HEK293 (cell line): ENCODE measurements around the gene CRB3.

Source experiments
- CTCF ChIA-PET: fragments of 350-600 bp; formaldehyde crosslinking; extraction: SDS; loops from one replicate; lab custom pipeline; 2021; ENCODE audit warnings: antibody characterized with exemption; lab: Yijun Ruan, JAX
- POLR2A ChIA-PET: fragments of 300-600 bp; formaldehyde crosslinking; extraction: SDS; loops from one replicate; lab custom pipeline; 2020; ENCODE audit warnings: antibody characterized with exemption, inconsistent platforms; lab: Yijun Ruan, JAX
- H3K27ac ChIP-seq: fragments of 200-500 bp; sonication (Bioruptor generic); 2 replicates; pipeline ENCODE4 v1.5.1; 2014; ENCODE audit warnings: low read depth, low read length, control low read depth, inconsistent platforms; ENCODE audit errors: extremely low read depth
- H3K36me3 ChIP-seq, 2 experiments: fragments of 200-500 bp in 1 of 2; sonication (Bioruptor generic) in 1 of 2; 1 replicate in 1 of 2; 2 replicates in 1 of 2; pipeline ENCODE4 v1.5.1; 2014 to 2017; ENCODE audit warnings: inconsistent platforms in 2 of 2, low read length in 2 of 2; ENCODE audit not compliant: control insufficient read depth in 2 of 2, insufficient read depth in 1 of 2
- H3K4me1 ChIP-seq: fragments of 200-500 bp; sonication (Bioruptor generic); 2 replicates; pipeline ENCODE4 v1.5.1; 2014; ENCODE audit warnings: mild to moderate bottlenecking, low read length, inconsistent platforms; ENCODE audit not compliant: control insufficient read depth, insufficient read depth
- H3K4me3 ChIP-seq: 2 replicates; pipeline ENCODE4 v1.5.1; 2011; ENCODE audit warnings: low read depth, mild to moderate bottlenecking, control low read depth, low read length, moderate library complexity
- H3K9me3 ChIP-seq: fragments of 200-500 bp; sonication (Bioruptor generic); 2 replicates; pipeline ENCODE4 v1.5.1; 2014; ENCODE audit warnings: low read depth, low read length, inconsistent platforms; ENCODE audit not compliant: control insufficient read depth, insufficient read depth
- HOXC10 ChIP-seq: sonication (generic); formaldehyde crosslinking; IDR thresholded peaks from 2 replicates; pipeline ENCODE4 v1.8.1; 2023; ENCODE audit warnings: mild to moderate bottlenecking, missing genetic modification reagents
- KLF10 ChIP-seq: fragments of 450-650 bp; IDR thresholded peaks from 2 replicates; pipeline ENCODE4 v1.5.1; 2018; ENCODE audit warnings: missing biosample characterization, mild to moderate bottlenecking, missing genetic modification characterization
- MEIS1 ChIP-seq: sonication (generic); formaldehyde crosslinking; IDR thresholded peaks from 2 replicates; pipeline ENCODE4 v1.8.1; 2022; ENCODE audit warnings: missing genetic modification reagents, mild to moderate bottlenecking, borderline replicate concordance
- PRDM10 ChIP-seq: fragments of 450-650 bp; formaldehyde crosslinking; IDR thresholded peaks from 2 replicates; pipeline ENCODE4 v1.5.1; 2016; ENCODE audit warnings: missing biosample characterization, missing genetic modification characterization
- RBAK ChIP-seq: fragments of 450-650 bp; formaldehyde crosslinking; IDR thresholded peaks from 2 replicates; pipeline ENCODE4 v1.5.1; 2016; ENCODE audit warnings: missing biosample characterization, missing genetic modification characterization
- SCRT1 ChIP-seq: fragments of 450-650 bp; formaldehyde crosslinking; IDR thresholded peaks from 2 replicates; pipeline ENCODE4 v1.5.1; 2016; ENCODE audit warnings: missing biosample characterization, missing genetic modification characterization, borderline replicate concordance
- SP7 ChIP-seq: fragments of 450-650 bp; formaldehyde crosslinking; IDR thresholded peaks from 2 replicates; pipeline ENCODE4 v1.5.1; 2016; ENCODE audit warnings: missing biosample characterization, missing genetic modification characterization
- TRIM28 ChIP-seq: IDR thresholded peaks from 2 replicates; pipeline ENCODE4 v1.6.1; 2011; ENCODE audit warnings: low read length, control low read depth, borderline replicate concordance
- ZIC2 ChIP-seq: fragments of 450-650 bp; formaldehyde crosslinking; IDR thresholded peaks from 2 replicates; pipeline ENCODE4 v1.5.1; 2016; ENCODE audit warnings: missing biosample characterization, missing genetic modification characterization
- ZNF140 ChIP-seq: fragments of 450-650 bp; formaldehyde crosslinking; IDR thresholded peaks from 2 replicates; pipeline ENCODE4 v1.5.1; 2016; ENCODE audit warnings: missing biosample characterization, missing genetic modification characterization
- ZNF16 ChIP-seq: fragments of 450-650 bp; formaldehyde crosslinking; IDR thresholded peaks from 2 replicates; pipeline ENCODE4 v1.5.1; 2016; ENCODE audit warnings: low read depth, missing biosample characterization, missing genetic modification characterization
- ZNF169 ChIP-seq: fragments of 450-650 bp; formaldehyde crosslinking; IDR thresholded peaks from 2 replicates; pipeline ENCODE4 v1.5.1; 2016; ENCODE audit warnings: missing biosample characterization, missing genetic modification characterization
- ZNF184 ChIP-seq: fragments of 450-650 bp; IDR thresholded peaks from 2 replicates; pipeline ENCODE4 v1.5.1; 2018; ENCODE audit warnings: missing biosample characterization, mild to moderate bottlenecking, missing genetic modification characterization
- ZNF311 ChIP-seq: fragments of 450-650 bp; formaldehyde crosslinking; IDR thresholded peaks from 2 replicates; pipeline ENCODE4 v1.5.1; 2017; ENCODE audit warnings: missing biosample characterization, missing genetic modification characterization, borderline replicate concordance
- ZNF37A ChIP-seq: fragments of 450-650 bp; IDR thresholded peaks from 2 replicates; pipeline ENCODE4 v1.5.1; 2018; ENCODE audit warnings: missing biosample characterization, missing genetic modification characterization
- ZNF391 ChIP-seq: fragments of 450-650 bp; formaldehyde crosslinking; IDR thresholded peaks from 2 replicates; pipeline ENCODE4 v1.5.1; 2016; ENCODE audit warnings: low read depth, missing biosample characterization, missing genetic modification characterization, borderline replicate concordance
- ZNF473 ChIP-seq: fragments of 450-650 bp; formaldehyde crosslinking; IDR thresholded peaks from 2 replicates; pipeline ENCODE4 v1.5.1; 2017; ENCODE audit warnings: missing biosample characterization, missing genetic modification characterization
- ZNF514 ChIP-seq: fragments of 450-650 bp; formaldehyde crosslinking; IDR thresholded peaks from 2 replicates; pipeline ENCODE4 v1.5.1; 2016; ENCODE audit warnings: missing biosample characterization, missing genetic modification characterization
- ZNF596 ChIP-seq: fragments of 450-650 bp; IDR thresholded peaks from 2 replicates; pipeline ENCODE4 v1.5.0; 2018; ENCODE audit warnings: missing biosample characterization, mild to moderate bottlenecking, missing genetic modification characterization, moderate library complexity
- ZNF777 ChIP-seq: fragments of 450-650 bp; formaldehyde crosslinking; IDR thresholded peaks from 2 replicates; pipeline ENCODE4 v1.5.1; 2017; ENCODE audit warnings: missing biosample characterization, missing genetic modification characterization, borderline replicate concordance
- ZSCAN16 ChIP-seq: fragments of 450-650 bp; formaldehyde crosslinking; IDR thresholded peaks from 2 replicates; pipeline ENCODE4 v1.5.1; 2016; ENCODE audit warnings: missing biosample characterization, missing genetic modification characterization
- TF ChIP-seq, protein P1 (sequence below): fragments of 450-650 bp; formaldehyde crosslinking; IDR thresholded peaks from 2 replicates; pipeline ENCODE4 v1.5.1; 2016; ENCODE audit warnings: missing biosample characterization, missing genetic modification characterization

Gene CRB3

GRCh38 chr19:6476896-6477431 is 12.9 kb downstream of the CRB3 start:
- ChIA-PET CTCF (interaction anchor here (0.5 to 0.8 kb wide), 3 partner anchors 10 to 386 kb away, joined by 3 read pairs; no protein-coding TSS in a partner anchor), POLR2A (interaction anchor here (1.4 to 1.5 kb wide), 2 partner anchors 10 to 52 kb away, joined by 5 to 8 read pairs; partner anchors contain the start of gene KHSRP)
- Histone ChIP-seq H3K36me3 (no peaks in the 10 kb centered on the region), H3K9me3 (no peaks in the 10 kb centered on the region), H3K4me3 (no peak overlapping the region), H3K27ac (no peak overlapping the region), H3K4me1 (no peaks in the 10 kb centered on the region)
- TF ChIP-seq ZNF184 (tag by site-specific recombination) (no peak), ZNF473 (tag by site-specific recombination) (no peak), ZNF777 (tag by site-specific recombination) (no peak), ZNF596 (tag by site-specific recombination) (no peak), TRIM28 (no peak), ZSCAN16 (tag by site-specific recombination) (no peak), ZNF514 (tag by site-specific recombination) (no peak), ZNF140 (tag by site-specific recombination) (no peak), SCRT1 (no peak), ZNF37A (no peak), ZNF311 (tag by site-specific recombination) (no peak)
- TF ChIP-seq, protein P1, sequence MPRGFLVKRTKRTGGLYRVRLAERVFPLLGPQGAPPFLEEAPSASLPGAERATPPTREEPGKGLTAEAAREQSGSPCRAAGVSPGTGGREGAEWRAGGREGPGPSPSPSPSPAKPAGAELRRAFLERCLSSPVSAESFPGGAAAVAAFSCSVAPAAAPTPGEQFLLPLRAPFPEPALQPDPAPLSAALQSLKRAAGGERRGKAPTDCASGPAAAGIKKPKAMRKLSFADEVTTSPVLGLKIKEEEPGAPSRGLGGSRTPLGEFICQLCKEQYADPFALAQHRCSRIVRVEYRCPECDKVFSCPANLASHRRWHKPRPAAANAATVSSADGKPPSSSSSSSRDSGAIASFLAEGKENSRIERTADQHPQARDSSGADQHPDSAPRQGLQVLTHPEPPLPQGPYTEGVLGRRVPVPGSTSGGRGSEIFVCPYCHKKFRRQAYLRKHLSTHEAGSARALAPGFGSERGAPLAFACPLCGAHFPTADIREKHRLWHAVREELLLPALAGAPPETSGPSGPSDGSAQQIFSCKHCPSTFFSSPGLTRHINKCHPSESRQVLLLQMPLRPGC (tag by site-specific recombination) = no peak

GRCh38 chr19:6478815-6479214 is 14.7 kb downstream of the CRB3 start:
- CTCF ChIA-PET = no interaction called here
- POLR2A ChIA-PET = no interaction called here
- Histone ChIP-seq H3K27ac (no peak overlapping the region), H3K4me1 (no peaks in the 10 kb centered on the region), H3K36me3 (no peaks in the 10 kb centered on the region), H3K9me3 (no peaks in the 10 kb centered on the region), H3K4me3 (no peak overlapping the region)
- TF ChIP-seq ZNF16 (tag by site-specific recombination) (no peak), SP7 (tag by site-specific recombination) (no peak), PRDM10 (tag by site-specific recombination) (no peak)

GRCh38 chr19:6479836-6480398 is 15.8 kb downstream of the CRB3 start:
- H3K9me3 ChIP-seq = no peaks in the 10 kb centered on the region
- CTCF ChIA-PET = interaction anchor here (1.6 kb wide), 1 partner anchor 36 kb away, joined by 3 read pairs; no protein-coding TSS in a partner anchor
- POLR2A ChIA-PET = no interaction called here

More at GRCh38 chr19:6479836-6480398, 15.8 kb downstream of the CRB3 start:
- no peak overlapping the region for H3K27ac ChIP-seq
- TF ChIP-seq KLF10 (tag by site-specific recombination) = no peak
- TF ChIP-seq ZIC2 (tag by site-specific recombination) = peak; percentile 62
- no peak for TF ChIP-seq MEIS1 (CRISPR knock-in tag)
- TF ChIP-seq RBAK = no peak
- TF ChIP-seq ZNF169 = no peak
- TF ChIP-seq HOXC10 = no peak
- no peak for TF ChIP-seq ZNF391 (tag by site-specific recombination)
- TF ChIP-seq, all 188 proteins: peak for 1
- Histone ChIP-seq H3K4me3 (no peak overlapping the region), H3K36me3 (no peaks in the 10 kb centered on the region), H3K4me1 (no peaks in the 10 kb centered on the region)
